GM18517 (cell line): ENCODE data around the gene CORO1C.
"Not testable (repeated sequence)": the region's sequence is repeated elsewhere in the genome, so short reads cannot be mapped to it uniquely, and the experiment has no call there.

Experiments used
- ATAC-seq: cut with Tn5 transposase; IDR thresholded peaks from one replicate; pipeline ENCODE4 v1.9.1; 2021; ENCODE audit warnings: mild to moderate bottlenecking, moderate library complexity; ENCODE audit not compliant: unreplicated experiment

CORO1C gene

DNA sequence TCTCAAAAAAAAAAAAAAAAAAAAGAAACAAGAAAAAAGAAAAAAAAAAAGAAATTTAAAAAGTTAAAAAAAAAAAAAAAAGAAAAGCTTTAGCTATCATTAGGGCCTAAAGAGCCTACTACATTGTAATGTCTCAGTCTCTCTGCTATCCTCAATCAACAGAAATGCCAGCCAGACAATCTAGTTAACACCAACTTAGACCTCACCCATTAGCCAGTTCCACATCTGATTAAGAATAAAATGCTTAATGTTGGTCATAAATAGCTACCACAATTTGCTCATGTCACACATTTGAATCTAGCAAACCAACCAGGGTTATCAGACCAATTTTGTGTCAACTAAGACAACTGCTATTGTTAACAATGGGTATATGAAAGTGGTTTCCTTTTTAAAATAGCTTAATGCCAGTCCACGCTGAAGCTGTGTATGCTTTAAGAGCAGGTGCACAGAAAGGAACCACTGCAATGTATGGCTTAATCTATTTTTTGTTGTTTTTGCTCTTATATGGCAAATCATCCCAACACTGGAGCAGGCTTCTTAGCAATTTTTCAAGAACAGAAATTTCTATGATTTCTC, 52.1 kb downstream of the CORO1C start:
- no peak for ATAC-seq

- no peak for ATAC-seq
These were observed 53.1 kb downstream of the CORO1C start for GRCh38 chr12:108678104-108678730.

DNA sequence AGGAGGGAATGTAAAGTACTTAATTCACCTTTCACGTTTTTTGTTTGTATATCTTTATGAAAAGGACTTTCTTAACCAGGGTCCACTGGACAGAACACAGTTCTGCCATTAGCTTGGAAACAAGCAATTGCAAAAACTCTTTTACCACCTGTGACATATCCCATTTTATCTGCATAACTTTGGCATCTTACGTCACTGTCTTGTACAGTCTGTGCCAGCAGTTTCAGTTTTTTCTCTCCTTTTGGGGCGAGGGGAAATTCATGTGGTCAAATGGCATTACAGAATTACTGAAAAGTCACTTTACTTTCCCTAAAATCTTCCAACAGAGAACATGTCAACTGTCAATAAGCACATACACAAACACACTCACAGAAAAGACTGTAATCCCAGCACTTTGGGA, 53.9 kb downstream of the CORO1C start:
- ATAC-seq = no peak

DNA sequence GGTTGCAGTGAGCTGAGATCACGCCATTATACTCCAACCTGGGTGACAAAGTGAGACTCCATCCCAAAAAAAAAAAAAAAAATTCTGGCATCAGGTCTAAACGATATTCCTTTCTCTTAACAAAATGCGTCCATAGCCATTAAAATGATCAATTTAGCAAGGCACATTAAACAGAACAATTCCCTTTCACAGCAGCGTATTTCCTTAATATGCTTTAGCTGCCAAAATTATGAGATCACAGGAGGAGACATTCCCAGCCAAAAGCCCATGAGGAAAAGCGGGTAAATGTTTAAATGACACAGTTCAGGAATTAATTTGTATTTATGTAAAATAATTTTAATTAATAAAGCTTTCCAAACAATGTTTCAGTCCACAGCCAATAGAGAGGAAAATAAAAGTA, 54.6 kb downstream of the CORO1C start:
- no peak for ATAC-seq

DNA sequence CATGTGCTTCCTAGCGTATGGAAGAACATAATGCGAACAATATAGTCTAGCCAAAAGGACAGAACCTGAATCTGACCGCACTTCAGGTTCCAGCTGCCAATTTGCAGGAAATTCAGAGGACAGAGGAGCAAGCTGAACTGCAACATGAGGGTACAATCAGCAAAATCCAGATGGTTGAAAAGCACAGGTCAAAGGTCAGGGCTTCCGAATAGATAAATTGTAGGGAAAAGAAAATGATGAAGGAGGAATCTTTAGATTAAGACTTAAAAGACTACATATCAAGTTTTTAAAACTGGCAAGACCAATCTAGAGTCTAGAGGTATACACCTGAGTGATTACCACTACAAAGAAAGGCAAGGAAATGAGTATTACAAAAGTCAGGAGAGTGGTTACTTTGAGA, 55.5 kb downstream of the CORO1C start:
- ATAC-seq = no peak

DNA sequence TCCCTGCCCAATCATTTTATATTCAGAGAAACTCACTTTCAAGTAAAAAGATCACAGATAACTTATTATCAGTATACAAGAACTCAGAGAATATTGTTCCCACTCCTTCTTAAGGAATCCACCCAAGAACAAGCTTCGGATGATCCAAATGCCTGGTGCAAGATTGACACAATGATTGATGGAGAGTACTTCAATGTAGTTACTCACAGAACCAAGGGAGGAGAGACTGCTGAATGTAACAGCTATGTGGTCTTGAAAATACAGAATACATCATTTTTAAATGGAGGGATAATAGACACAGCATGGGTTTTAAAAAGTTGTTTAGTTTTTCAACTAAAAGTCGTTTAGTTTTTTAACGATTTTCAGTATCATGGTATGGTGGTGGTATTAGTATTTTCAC, 59.3 kb downstream of the CORO1C start:
- no peak for ATAC-seq

DNA sequence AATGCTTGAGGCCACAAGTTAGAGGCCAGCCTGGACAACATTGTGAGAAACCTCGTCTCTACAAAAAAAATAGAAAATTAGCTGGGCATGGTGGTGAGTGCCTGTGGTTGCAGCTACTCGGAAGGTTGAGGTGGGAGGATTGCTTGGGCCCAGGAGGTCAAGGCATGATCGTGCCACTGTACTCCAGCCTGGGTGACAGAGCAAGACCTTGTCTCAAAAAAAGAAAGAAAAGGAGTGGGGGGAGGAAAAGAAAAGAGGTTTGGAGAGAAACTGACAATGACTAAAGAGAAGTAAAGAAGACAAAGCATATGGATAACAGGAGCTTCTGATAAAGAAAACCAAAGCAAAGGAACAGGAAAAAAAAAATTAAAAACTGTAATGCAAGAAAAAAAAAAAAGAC, 60.2 kb downstream of the CORO1C start:
- no peak for ATAC-seq

- no peak for ATAC-seq
These were observed 61.2 kb downstream of the CORO1C start for GRCh38 chr12:108670066-108670631.

GRCh38 chr12:108668542-108668941, 62.8 kb downstream of the CORO1C start:
- ATAC-seq = no peak

- no peak for ATAC-seq
These were observed 63.3 kb downstream of the CORO1C start for GRCh38 chr12:108668063-108668462.

- ATAC-seq = no peak
These were observed 64.0 kb downstream of the CORO1C start for GRCh38 chr12:108667349-108667748.

DNA sequence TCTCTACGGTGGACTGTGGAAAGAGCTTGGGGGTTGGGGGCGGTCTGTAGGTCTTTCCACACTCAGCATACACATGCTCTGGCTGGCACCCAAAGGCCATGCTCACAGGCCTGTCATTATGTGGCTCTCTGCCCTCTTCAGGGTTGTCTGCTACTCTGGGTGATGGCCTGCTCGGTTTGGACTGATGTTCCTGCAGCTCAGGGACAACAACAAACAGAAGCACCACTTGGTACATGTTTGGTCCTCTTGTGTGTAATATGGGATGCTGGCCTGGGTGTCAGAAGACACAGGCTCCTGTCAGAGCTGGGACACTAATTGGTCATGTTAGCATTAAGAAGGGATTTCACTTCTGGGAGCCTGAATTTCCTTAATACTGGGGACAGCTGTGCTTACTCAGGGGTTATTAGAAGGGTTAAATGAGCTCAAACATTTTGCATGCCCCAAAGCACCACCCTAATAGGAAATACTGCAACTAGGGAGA, 64.9 kb downstream of the CORO1C start:
- no peak for ATAC-seq

GRCh38 chr12:108665608-108666202, 65.6 kb downstream of the CORO1C start:
- ATAC-seq = no peak

DNA sequence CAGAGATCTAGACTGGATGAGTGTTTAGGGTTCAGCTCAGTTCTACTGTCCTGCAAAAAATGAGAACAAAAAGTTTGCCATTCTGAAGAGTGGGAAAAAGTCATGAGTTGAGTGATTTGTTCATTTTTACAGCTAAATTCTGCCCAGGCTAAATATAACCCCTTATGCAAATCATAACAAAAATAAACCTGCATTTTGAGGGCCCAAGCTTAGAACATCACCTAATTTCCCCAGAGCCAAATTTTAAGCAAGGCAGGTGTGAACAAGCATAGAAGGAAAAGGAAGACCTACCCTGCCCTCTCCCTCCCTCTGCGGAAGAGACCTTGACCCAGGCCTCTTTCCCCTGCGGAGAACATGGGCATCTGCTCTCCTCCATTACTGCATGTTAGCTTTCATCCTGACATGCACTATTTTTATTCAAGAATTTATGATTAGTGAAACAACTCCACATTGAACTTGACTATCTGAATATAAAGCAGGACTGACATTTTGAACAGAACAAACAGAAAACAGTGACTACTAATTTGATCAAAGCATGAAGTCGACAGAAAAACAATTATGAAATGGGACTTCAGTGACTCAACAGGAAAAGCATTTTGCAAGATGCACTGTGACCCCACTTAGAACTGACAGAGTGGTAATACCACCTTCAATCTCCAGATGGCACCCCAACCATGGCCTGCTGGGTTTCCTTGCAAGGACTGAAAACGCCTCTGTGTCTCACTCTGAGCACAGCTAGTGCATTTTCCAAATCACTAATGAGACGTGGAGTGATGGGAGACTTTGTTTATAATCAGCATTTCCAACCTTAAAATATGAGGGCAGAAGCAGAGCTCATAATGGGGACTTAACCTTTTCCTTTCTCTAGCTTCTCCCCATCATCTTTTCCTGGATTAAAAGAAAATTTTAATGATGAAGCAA, 66.7 kb downstream of the CORO1C start:
- ATAC-seq = peak; percentile 61

DNA sequence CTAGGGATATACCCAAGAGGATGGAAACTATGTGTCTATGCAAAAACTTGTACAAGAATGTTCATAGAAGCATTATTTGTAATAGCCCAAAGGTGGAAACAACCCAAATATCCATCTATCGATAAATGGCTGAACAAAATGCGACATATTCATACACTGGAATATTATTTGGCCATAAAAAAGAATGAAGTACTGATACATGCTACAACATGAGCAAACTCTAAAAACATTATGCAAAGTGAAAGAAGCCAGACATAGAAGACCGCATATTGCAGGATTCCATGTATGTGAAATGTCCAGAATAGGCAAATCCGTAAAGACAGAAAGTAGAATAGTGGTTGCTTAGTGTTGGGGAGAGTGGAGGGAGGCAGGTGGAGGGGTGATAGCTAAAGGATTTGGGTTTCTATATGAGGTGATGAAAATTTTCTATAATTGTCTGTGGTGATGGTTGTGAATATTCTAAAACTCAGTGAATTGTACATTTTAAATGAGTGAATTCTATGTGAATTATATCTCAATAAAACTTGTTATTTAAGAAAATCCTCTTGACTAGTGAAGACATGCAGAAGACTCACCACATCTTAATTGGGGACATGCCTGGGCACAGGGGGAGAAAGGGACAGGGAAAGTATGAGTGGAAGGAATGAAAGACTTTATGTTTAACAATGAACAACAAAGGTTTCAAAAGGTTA, 67.8 kb downstream of the CORO1C start:
- ATAC-seq = no peak

DNA sequence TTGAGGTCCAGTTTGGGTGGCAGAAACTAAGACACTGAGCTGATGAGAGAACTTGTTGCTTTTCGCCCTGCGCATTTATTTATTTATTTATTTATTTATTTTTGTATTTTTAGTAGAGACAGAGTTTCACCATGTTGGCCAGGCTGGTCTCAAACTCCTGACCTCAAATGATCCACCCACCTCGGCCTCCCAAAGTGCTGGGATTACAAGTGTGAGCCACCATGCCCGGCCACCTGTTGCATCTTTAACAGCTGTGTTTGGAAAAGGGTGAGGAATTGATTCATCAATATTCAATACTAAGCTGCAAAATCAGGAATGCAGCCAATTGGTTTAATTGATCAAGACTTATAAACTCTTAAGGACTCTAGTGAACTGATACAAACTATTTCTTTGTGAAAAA, 73.2 kb downstream of the CORO1C start:
- ATAC-seq = not testable (repeated sequence)

DNA sequence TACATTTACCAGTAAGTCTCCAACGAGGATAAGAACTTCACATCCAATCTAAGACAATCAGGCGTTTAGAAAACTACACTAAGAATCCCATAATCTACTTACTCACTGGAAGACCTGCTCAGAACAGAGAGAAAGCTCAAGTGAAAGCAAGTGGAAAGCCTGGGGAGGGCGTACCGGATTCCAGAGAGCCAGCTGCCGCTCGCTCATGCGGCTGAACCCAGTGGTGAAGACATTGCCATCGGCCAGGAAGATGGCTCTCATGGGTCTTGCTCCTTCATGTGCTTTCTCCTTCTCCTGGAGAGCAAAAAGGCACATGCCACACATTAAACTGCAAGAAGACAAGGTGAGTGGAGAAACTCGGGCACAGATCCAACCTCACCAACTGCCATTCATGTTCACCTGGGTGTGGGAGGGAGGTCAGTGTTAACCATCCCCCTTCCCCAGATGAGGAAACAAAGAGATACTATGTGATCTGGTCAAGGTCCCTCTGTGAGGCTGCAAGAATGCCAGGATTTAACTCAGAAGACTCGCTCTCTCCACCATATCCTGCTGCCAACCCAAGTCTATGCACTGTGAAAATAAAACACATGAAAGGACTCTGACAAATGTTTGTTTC, 74.1 kb downstream of the CORO1C start:
- no peak for ATAC-seq

- not testable (repeated sequence) for ATAC-seq
These were observed 75.1 kb downstream of the CORO1C start for GRCh38 chr12:108656247-108656646.

DNA sequence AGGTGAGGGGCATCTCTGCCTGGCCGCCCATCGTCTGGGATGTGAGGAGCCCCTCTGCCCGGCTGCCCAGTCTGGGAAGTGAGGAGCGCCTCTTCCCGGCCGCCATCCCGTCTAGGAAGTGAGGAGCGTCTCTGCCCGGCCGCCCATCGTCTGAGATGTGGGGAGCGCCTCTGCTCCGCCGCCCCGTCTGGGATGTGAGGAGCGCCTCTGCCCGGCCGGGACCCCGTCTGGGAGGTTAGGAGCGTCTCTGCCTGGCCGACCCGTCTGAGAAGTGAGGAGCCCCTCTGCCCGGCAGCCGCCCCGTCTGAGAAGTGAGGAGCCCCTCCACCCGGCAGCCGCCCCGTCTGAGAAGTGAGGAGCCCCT, 75.5 kb downstream of the CORO1C start:
- not testable (repeated sequence) for ATAC-seq

GRCh38 chr12:108654622-108655021, 76.7 kb downstream of the CORO1C start:
- ATAC-seq = not testable (repeated sequence)
